Stomach (tissue), 9 donors: ENCODE measurements around the gene ATRNL1. TPM values are rescaled to one million over a fixed set of nuclear protein-coding genes. Genes with fewer than 3 reads are reported as not detected.
A peak's percentile ranks its signal among the peaks of the same experiment; 100 is the strongest.

Experiments
- DNase-seq, 2 donors: peaks; one replicate each; pipeline versions ENCODE4 v3.0.0 to v3.0.0-alpha.2; 2013 to 2019
- H3K27ac ChIP-seq, 5 donors: fragments of 200-600 bp in 4 of 5; sonication (generic) in 4 of 5; one replicate each; pipeline ENCODE4 v1.5.1; 2013 to 2019; ENCODE audit warnings: mild to moderate bottlenecking in 1 of 5, moderate library complexity in 1 of 5
- H3K27me3 ChIP-seq, 3 donors: fragments of 200-600 bp; sonication (generic); one replicate each; pipeline ENCODE4 v1.5.1; 2017 to 2019; ENCODE audit warnings: mixed run types in 1 of 3
- H3K36me3 ChIP-seq, 4 donors: fragments of 200-600 bp; sonication (generic); 1 replicate in 3 of 4; 2 replicates in 1 of 4; pipeline ENCODE4 v1.5.1; 2016 to 2019
- H3K4me1 ChIP-seq, 4 donors: fragments of 200-600 bp; sonication (generic); one replicate each; pipeline ENCODE4 v1.5.1; 2016 to 2019
- H3K4me3 ChIP-seq, 4 donors: fragments of 200-600 bp; sonication (generic) in 3 of 4; one replicate each; pipeline ENCODE4 v1.5.1; 2016 to 2019; ENCODE audit warnings: mild to moderate bottlenecking in 1 of 4
- H3K9me3 ChIP-seq, 4 donors: fragments of 200-600 bp; sonication (generic); one replicate each; pipeline ENCODE4 v1.5.1; 2016 to 2019
- EP300 ChIP-seq: sonication (generic); formaldehyde crosslinking; IDR thresholded peaks from one replicate; pipeline ENCODE4 v1.6.1; 2017; ENCODE audit warnings: antibody characterized with exemption
- POLR2A ChIP-seq, 4 donors: fragments of 450-650 bp; IDR thresholded peaks; one replicate each; pipeline ENCODE4 v1.6.1; 2016; ENCODE audit warnings: antibody characterized with exemption in 4 of 4, control low read depth in 2 of 4, mild to moderate bottlenecking in 1 of 4, moderate library complexity in 1 of 4
- POLR2AphosphoS5 ChIP-seq, 3 donors: sonication (generic); formaldehyde crosslinking; IDR thresholded peaks; one replicate each; pipeline ENCODE4 v1.6.1; 2016; ENCODE audit warnings: antibody characterized with exemption in 3 of 3
- WGBS, 5 donors: extraction: QIAGEN DNeasy Blood & Tissue Kit in 3 of 5; methylation state at CpG; one replicate each; pipeline versions ENCODE4 v1.1.5 to v1.1.7; 2013 to 2018; 5-methylcytosine and 5-hydroxymethylcytosine counted together
- intact Hi-C: fragments of 100-400 bp; cut with DNase I; formaldehyde crosslinking; loops from one replicate; pipeline ENCODE4 v1.15.1; 2023; ENCODE audit warnings: low total_unique reads
- polyA plus RNA-seq, 3 donors: library from polyadenylated mRNA; stranded (reverse); fragments of 200-250 nt; gene quantifications; one replicate each; pipeline ENCODE4 v1.2.3, GENCODE V29; 2013
- total RNA-seq, 5 donors: library from RNA; depleted of rRNA; stranded (reverse); fragments of >200 nt; gene quantifications; one replicate each; pipeline versions ENCODE4 v1.1.0 to v1.2.3, GENCODE V29; 2014 to 2016
- TF ChIP-seq, protein P1 (sequence below), 7 experiments: fragments of 450-650 bp in 4 of 7; fragments of 200-600 bp in 3 of 7; sonication (generic) in 3 of 7; IDR thresholded peaks; one replicate each; pipeline ENCODE4 v1.5.1; 2016 to 2019; ENCODE audit warnings: antibody characterized with exemption in 7 of 7, control low read depth in 2 of 7, mild to moderate bottlenecking in 1 of 7
- donor health status: healthy with polysubstance abuse.
- donor health status: Bipolar disorder and iron deficiency.
- donor health status: healthy.

The ATRNL1 gene
- total and polyA plus RNA-seq, 8 donors: 0.12 to 50.7 (median 0.72) TPM; not detected in 1

DNA sequence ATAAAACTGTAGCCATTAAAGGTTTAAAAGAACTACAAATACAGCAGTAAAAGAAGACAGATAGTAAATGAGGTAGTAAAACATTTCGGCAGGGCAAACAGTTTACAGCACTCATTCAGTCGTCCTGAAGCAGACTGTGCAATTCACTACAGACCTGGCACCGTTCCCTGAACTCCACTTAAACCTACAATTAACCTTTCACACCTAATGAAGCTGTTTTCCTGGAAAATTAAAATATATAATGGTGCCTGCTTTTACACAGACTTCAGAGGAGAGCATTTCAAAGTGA lies 844.5 kb downstream of the ATRNL1 start:
- Histone ChIP-seq H3K36me3 (no peaks in the 10 kb centered on the region), H3K27ac (no peak overlapping the region), H3K4me1 (no peaks in the 10 kb centered on the region), H3K27me3 (no peaks in the 10 kb centered on the region), H3K9me3 (no peaks in the 10 kb centered on the region), H3K4me3 (no peak overlapping the region)
- WGBS, 5 donors: 40 to 49% (median 41%) methylated on average over 3 of the region's 3 CpGs
- DNase-seq: peak in 1 of 2 donors; percentile 20
- intact Hi-C loops: no loop called here
- TF ChIP-seq POLR2AphosphoS5 (IDR thresholded peaks at IDR 0.05) (no peak), POLR2A (IDR thresholded peaks at IDR 0.05) (no peak), EP300 (no peak)
- TF ChIP-seq, protein P1, sequence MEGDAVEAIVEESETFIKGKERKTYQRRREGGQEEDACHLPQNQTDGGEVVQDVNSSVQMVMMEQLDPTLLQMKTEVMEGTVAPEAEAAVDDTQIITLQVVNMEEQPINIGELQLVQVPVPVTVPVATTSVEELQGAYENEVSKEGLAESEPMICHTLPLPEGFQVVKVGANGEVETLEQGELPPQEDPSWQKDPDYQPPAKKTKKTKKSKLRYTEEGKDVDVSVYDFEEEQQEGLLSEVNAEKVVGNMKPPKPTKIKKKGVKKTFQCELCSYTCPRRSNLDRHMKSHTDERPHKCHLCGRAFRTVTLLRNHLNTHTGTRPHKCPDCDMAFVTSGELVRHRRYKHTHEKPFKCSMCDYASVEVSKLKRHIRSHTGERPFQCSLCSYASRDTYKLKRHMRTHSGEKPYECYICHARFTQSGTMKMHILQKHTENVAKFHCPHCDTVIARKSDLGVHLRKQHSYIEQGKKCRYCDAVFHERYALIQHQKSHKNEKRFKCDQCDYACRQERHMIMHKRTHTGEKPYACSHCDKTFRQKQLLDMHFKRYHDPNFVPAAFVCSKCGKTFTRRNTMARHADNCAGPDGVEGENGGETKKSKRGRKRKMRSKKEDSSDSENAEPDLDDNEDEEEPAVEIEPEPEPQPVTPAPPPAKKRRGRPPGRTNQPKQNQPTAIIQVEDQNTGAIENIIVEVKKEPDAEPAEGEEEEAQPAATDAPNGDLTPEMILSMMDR (IDR thresholded peaks at IDR 0.05): no peak

DNA sequence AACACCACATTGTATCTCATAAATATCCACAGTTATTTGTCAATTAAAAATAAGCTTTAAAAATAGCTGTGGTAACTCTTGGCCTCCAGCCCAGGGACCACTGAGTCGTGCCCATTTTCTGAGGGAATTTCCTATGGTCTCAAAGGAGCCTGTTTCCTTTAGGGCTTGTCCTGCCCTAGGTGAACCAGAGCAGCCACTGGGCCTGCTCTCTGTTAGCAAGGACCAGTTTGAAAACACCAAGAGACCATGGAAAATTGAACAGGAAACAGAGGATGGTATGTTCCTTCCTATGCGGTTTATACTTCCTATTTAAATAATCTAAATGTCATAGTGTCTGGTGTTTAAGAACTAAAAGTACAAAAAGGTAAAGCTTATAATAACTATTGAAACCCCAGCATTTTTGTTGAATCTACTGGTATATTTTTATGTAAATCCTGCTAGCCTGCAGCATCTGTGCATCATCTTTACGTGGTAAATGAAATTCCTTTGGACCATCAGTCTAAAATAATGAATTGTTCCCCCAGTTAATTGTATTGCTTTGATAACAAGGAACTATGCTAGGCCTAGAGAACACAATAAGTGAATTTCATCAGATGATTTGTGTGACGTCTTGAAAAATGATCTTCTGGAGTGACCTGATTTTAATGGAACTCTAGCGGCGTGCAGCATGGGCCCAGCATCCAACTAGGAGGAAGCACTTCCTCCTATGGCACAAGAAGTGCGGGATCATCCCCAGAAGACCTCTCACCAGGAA lies 846.1 kb downstream of the ATRNL1 start:
- H3K36me3 ChIP-seq: no peaks in the 10 kb centered on the region
- WGBS, 5 donors: 72 to 84% (median 82%) methylated on average over 7 of the region's 7 CpGs
- intact Hi-C loops: no loop called here
- TF ChIP-seq POLR2AphosphoS5 (IDR thresholded peaks at IDR 0.05) (no peak), EP300 (no peak), POLR2A (IDR thresholded peaks at IDR 0.05) (no peak)
- TF ChIP-seq, protein P1 (IDR thresholded peaks at IDR 0.05): no peak
- no peak overlapping the region for H3K4me3 ChIP-seq
- H3K27ac ChIP-seq: no peak overlapping the region
- DNase-seq: no peak
- no peaks in the 10 kb centered on the region for H3K4me1 ChIP-seq
- no peaks in the 10 kb centered on the region for H3K27me3 ChIP-seq
- H3K9me3 ChIP-seq: no peaks in the 10 kb centered on the region

DNA sequence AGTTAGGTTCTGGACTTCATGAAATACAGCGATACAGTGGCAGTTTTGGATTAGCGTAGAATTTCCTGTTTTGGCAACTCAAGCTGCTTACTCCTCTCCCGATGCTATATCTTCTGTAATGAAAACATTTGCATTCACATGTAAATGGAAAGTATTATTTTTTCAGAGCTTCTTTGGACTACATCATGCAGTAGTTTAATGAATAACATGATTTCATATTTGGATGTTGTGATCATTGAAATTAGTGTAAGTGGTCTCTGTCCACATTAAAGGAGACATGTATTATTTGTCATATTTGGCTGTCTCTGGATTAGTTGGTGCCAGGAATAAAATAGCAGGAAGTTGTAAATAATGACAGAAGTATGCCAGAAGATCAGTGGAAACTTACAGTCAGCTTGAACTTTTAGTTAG lies 848.2 kb downstream of the ATRNL1 start:
- no peak overlapping the region for H3K4me3 ChIP-seq
- H3K27me3 ChIP-seq: no peaks in the 10 kb centered on the region
- intact Hi-C loops: no loop called here
- H3K9me3 ChIP-seq: no peaks in the 10 kb centered on the region
- TF ChIP-seq, protein P1 (IDR thresholded peaks at IDR 0.05): no peak
- TF ChIP-seq POLR2AphosphoS5 (IDR thresholded peaks at IDR 0.05): no peak
- no peak for TF ChIP-seq POLR2A (IDR thresholded peaks at IDR 0.05)
- TF ChIP-seq EP300: no peak
- peak in 1 of 2 donors; percentile 31 for DNase-seq
- no peak overlapping the region for H3K27ac ChIP-seq
- no peaks in the 10 kb centered on the region for H3K36me3 ChIP-seq
- H3K4me1 ChIP-seq: no peaks in the 10 kb centered on the region
- 54 to 69% (median 66%) methylated on average over 3 of the region's 3 CpGs for WGBS, 5 donors

DNA sequence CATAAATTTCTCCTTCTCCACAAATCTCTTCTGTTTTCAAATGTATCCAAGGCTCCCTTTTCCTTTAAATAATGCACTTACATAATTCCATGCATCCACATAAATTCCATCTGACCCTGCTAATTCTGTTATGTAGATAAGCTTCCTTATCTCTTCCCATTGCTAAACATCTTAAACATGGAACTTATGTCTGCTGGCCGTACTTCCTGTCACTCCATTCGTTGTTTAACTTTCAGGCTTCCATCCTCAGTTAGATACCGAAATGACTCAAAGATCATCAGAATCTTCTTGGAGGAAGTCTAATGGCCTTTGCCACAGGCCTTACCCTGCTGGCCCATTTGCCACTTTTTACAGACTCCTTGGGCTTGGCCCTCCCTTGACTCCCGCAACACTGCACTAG lies 848.9 kb downstream of the ATRNL1 start:
- Histone ChIP-seq H3K36me3 (no peaks in the 10 kb centered on the region), H3K27me3 (no peaks in the 10 kb centered on the region), H3K4me3 (no peak overlapping the region), H3K27ac (no peak overlapping the region), H3K4me1 (no peaks in the 10 kb centered on the region), H3K9me3 (no peaks in the 10 kb centered on the region)
- intact Hi-C loops: no loop called here
- no peak for DNase-seq
- no peak for TF ChIP-seq POLR2AphosphoS5 (IDR thresholded peaks at IDR 0.05)
- 61 to 76% (median 67%) methylated on average over 4 of the region's 4 CpGs for WGBS, 5 donors

DNA sequence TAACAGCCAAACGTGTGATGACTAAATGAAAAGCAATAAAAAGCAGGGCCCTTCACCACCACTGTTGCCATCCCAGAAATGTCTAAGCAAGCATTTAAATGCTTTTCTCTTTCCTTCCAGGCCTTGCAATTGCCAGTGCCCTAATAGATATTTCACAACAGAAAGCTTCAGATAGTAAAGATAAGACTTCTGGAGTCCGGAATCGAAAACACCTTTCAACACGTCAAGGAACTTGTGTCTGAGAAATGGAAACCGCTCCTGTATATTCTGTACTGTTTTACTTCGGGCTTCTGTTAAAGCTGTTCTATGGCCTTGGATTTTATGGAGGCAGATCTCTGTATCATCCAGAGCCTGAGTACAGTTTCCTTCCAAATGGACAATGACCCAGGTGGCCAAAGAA lies 851.4 kb downstream of the ATRNL1 start:
- DNase-seq: no peak
- Histone ChIP-seq H3K27me3 (no peaks in the 10 kb centered on the region), H3K4me1 (peaks cover 0 to 5% (median 0%) of the 10 kb centered on the region in 4 donors), H3K9me3 (no peaks in the 10 kb centered on the region), H3K4me3 (no peak overlapping the region), H3K27ac (no peak overlapping the region), H3K36me3 (no peaks in the 10 kb centered on the region)
- 88 to 95% (median 91%) methylated on average over 6 of the region's 6 CpGs for WGBS, 5 donors
- intact Hi-C loops: no loop called here
- TF ChIP-seq POLR2AphosphoS5 (IDR thresholded peaks at IDR 0.05) (no peak), POLR2A (IDR thresholded peaks at IDR 0.05) (no peak), EP300 (no peak)
- TF ChIP-seq, protein P1 (IDR thresholded peaks at IDR 0.05): no peak
